ENCODE measurements around the gene TRANK1. TPM values are rescaled to one million over a fixed set of nuclear protein-coding genes. Genes with fewer than 3 reads are reported as not detected.

Gene TRANK1
- 100 to 1,000 TPM in 2 of 5 experiments, 10 to 100 TPM in 3; 64.3 to 113 (median 82.6) TPM for total RNA-seq
- 10 to 100 TPM; 29.6 to 45.2 TPM for polyA plus RNA-seq
- total RNA-seq: 227 reads per million, percentile 94 among the genes with 10 or more reads in this experiment

DNA sequence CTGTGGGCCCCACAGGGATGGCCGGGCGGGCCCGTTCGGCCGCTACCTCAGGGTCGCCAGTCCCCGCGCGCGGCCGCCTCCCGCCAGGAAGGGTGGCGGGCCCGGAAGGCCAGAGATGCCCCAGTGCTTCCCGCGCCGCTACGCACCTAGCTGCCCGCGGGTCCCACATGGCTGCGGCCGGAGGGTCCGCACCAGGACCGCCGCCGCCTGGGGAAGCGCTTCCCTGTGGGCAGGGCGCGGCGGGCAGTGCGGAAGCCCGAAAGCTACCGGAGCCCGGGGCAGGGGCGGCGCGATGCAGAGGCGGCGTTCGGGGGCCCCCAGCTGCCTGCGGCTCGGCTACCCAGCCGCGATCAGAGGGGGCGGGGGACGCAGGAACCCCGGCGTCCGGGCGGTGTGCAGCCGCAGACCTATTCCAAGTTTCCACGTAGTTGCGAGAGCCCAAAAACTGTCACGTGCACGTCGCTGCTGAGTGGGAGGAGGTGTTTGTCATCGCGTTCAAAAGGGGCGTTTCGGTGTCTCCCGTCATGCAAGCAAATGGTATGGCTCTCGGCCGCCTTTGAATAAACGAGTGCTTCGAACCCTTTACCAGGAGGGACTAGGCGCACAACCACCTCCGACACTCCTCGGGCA lies at the start of gene TRANK1:
Gene TRANK1, minus strand, starts transcription at position 414 of the 630 bp plus-strand sequence. Its CDS starts 245 bp downstream, at position 169.
- POLR2A ChIA-PET: interaction anchor here (0.6 to 4.2 kb wide), 14 partner anchors 9 to 89 kb away, joined by 3 to 39 read pairs (median 5); partner anchors contain the start of genes EPM2AIP1 and MLH1
- H3K36me3 ChIP-seq (ENCODE audit: control insufficient read depth in 2 of 3, insufficient read depth in 3 of 3, low read length in 3 of 3): peaks cover 0 to 6% (median 0%) of the 10 kb centered on the region in 3 experiments
- Mint-ChIP-seq H3K9me3 (peaks cover 0 to 32% (median 20%) of the 10 kb centered on the region in 11 donors), H3K4me3 (peak within 1 kb of the TSS; percentile 80 to 91 (median 89)), H3K36me3 (peaks cover 0 to 22% (median 4%) of the 10 kb centered on the region in 5 donors), H3K27me3 (peaks cover 0 to 35% (median 0%) of the 10 kb centered on the region in 5 donors), H3K4me1 (peaks cover 0 to 33% (median 26%) of the 10 kb centered on the region in 7 donors), H3K27ac (peak within 1 kb of the TSS; percentile 67 to 93 (median 87))
- H3K9me3 ChIP-seq (ENCODE audit: control insufficient read depth in 2 of 3, low read length in 3 of 3): peaks cover 0 to 8% (median 0%) of the 10 kb centered on the region in 3 experiments
- intact Hi-C loops (cut with micrococcal nuclease): loop anchor here (1.0 to 2.0 kb wide), 6 partner anchors 14 to 68 kb away; partner anchors contain the start of genes EPM2AIP1 (in 2 of the 2) and MLH1 (in 2 of the 2)
- no peaks in the 10 kb centered on the region for H3K27me3 ChIP-seq (ENCODE audit: control insufficient read depth in 2 of 2, insufficient read depth in 2 of 2, low read length in 2 of 2)
- H3K4me3 ChIP-seq (ENCODE audit: low read length): peak within 1 kb of the TSS; percentile 70
- CTCF ChIA-PET: interaction anchor here (0.8 to 2.1 kb wide), 4 partner anchors 9 to 69 kb away, joined by 3 to 10 read pairs (median 4); no protein-coding TSS in a partner anchor
- ATAC-seq: peak; percentile 92
- peak within 1 kb of the TSS; percentile 74 for H3K27ac ChIP-seq (ENCODE audit: low read depth, low read length)
- peak; percentile 55 to 86 (median 78) for DNase-seq
- peaks cover 5 to 6% of the 10 kb centered on the region in 2 donors for H3K4me1 ChIP-seq (ENCODE audit: control insufficient read depth in 2 of 2, insufficient read depth in 2 of 2, low read length in 2 of 2)

DNA sequence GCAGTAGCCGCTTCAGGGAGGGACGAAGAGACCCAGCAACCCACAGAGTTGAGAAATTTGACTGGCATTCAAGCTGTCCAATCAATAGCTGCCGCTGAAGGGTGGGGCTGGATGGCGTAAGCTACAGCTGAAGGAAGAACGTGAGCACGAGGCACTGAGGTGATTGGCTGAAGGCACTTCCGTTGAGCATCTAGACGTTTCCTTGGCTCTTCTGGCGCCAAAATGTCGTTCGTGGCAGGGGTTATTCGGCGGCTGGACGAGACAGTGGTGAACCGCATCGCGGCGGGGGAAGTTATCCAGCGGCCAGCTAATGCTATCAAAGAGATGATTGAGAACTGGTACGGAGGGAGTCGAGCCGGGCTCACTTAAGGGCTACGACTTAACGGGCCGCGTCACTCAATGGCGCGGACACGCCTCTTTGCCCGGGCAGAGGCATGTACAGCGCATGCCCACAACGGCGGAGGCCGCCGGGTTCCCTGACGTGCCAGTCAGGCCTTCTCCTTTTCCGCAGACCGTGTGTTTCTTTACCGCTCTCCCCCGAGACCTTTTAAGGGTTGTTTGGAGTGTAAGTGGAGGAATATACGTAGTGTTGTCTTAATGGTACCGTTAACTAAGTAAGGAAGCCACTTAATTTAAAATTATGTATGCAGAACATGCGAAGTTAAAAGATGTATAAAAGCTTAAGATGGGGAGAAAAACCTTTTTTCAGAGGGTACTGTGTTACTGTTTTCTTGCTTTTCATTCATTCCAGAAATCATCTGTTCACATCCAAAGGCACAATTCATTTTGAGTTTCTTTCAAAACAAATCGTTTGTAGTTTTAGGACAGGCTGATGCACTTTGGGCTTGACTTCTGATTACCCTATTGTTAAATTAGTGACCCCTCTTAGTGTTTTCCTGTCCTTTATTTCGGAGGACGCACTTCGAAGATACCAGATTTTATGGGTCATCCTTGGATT lies 48.8 kb upstream of the TRANK1 start, which contains the start of gene MLH1:
Gene MLH1, plus strand, starts transcription at position 193 of the 958 bp plus-strand sequence. Its CDS starts 30 bp downstream, at position 223.
- ChIA-PET POLR2A (interaction anchor here (0.6 to 3.6 kb wide), 27 partner anchors 9 to 1143 kb away, joined by 3 to 33 read pairs (median 4); partner anchors contain the start of genes ACAA1, DLEC1 and TRANK1), CTCF (interaction anchor here (0.6 to 1.2 kb wide), 2 partner anchors 35 to 110 kb away, joined by 3 to 4 read pairs; no protein-coding TSS in a partner anchor)
- ATAC-seq (peak; percentile 90), DNase-seq (peak; percentile 91 to 100 (median 99))
- Histone ChIP-seq H3K9me3 (ENCODE audit: control insufficient read depth in 2 of 3, low read length in 3 of 3) (no peaks in the 10 kb centered on the region), H3K27ac (ENCODE audit: low read depth, low read length) (peak within 1 kb of the TSS; percentile 83), H3K4me3 (ENCODE audit: low read length) (peak within 1 kb of the TSS; percentile 80), H3K36me3 (ENCODE audit: control insufficient read depth in 2 of 3, insufficient read depth in 3 of 3, low read length in 3 of 3) (peaks cover 0 to 17% (median 4%) of the 10 kb centered on the region in 3 experiments), H3K27me3 (ENCODE audit: control insufficient read depth in 2 of 2, insufficient read depth in 2 of 2, low read length in 2 of 2) (no peaks in the 10 kb centered on the region), H3K4me1 (ENCODE audit: control insufficient read depth in 2 of 2, insufficient read depth in 2 of 2, low read length in 2 of 2) (peaks cover 36 to 40% of the 10 kb centered on the region in 2 donors)
- Mint-ChIP-seq H3K27me3 (no peaks in the 10 kb centered on the region), H3K27ac (no peak within 1 kb of the TSS), H3K36me3 (peaks cover 12 to 46% (median 34%) of the 10 kb centered on the region in 5 donors), H3K4me3 (peak within 1 kb of the TSS in 1 of 10 donors; percentile 26), H3K4me1 (peaks cover 23 to 43% (median 38%) of the 10 kb centered on the region in 7 donors), H3K9me3 (peaks cover 0 to 8% (median 1%) of the 10 kb centered on the region in 11 donors)
- intact Hi-C loops (cut with micrococcal nuclease): loop anchor here (1.0 to 2.0 kb wide), 10 partner anchors 23 to 1503 kb away; partner anchors contain the start of genes TRANK1 (in 2 of the 2), ACAA1 (in 1 of the 2), DLEC1 (in 1 of the 2) and EXOG (in 1 of the 2)

DNA sequence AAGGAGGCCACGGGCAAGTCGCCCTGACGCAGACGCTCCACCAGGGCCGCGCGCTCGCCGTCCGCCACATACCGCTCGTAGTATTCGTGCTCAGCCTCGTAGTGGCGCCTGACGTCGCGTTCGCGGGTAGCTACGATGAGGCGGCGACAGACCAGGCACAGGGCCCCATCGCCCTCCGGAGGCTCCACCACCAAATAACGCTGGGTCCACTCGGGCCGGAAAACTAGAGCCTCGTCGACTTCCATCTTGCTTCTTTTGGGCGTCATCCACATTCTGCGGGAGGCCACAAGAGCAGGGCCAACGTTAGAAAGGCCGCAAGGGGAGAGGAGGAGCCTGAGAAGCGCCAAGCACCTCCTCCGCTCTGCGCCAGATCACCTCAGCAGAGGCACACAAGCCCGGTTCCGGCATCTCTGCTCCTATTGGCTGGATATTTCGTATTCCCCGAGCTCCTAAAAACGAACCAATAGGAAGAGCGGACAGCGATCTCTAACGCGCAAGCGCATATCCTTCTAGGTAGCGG lies 48.0 kb upstream of the TRANK1 start, which contains the start of gene EPM2AIP1:
Gene EPM2AIP1, minus strand, starts transcription at position 326 of the 520 bp plus-strand sequence. Its CDS starts 54 bp downstream, at position 272.
- H3K36me3 Mint-ChIP-seq: peaks cover 12 to 45% (median 35%) of the 10 kb centered on the region in 5 donors
- Histone ChIP-seq H3K27ac (ENCODE audit: low read depth, low read length) (peak within 1 kb of the TSS; percentile 83), H3K27me3 (ENCODE audit: control insufficient read depth in 2 of 2, insufficient read depth in 2 of 2, low read length in 2 of 2) (no peaks in the 10 kb centered on the region), H3K36me3 (ENCODE audit: control insufficient read depth in 2 of 3, insufficient read depth in 3 of 3, low read length in 3 of 3) (peaks cover 0 to 13% (median 4%) of the 10 kb centered on the region in 3 experiments), H3K4me1 (ENCODE audit: control insufficient read depth in 2 of 2, insufficient read depth in 2 of 2, low read length in 2 of 2) (peaks cover 44 to 48% of the 10 kb centered on the region in 2 donors), H3K4me3 (ENCODE audit: low read length) (peak within 1 kb of the TSS; percentile 80), H3K9me3 (ENCODE audit: control insufficient read depth in 2 of 3, low read length in 3 of 3) (no peaks in the 10 kb centered on the region)
- peaks cover 31 to 47% (median 42%) of the 10 kb centered on the region in 7 donors for H3K4me1 Mint-ChIP-seq
- no peak within 1 kb of the TSS for H3K4me3 Mint-ChIP-seq
- intact Hi-C loops (cut with micrococcal nuclease): loop anchor here (1.0 to 2.0 kb wide), 10 partner anchors 22 to 1503 kb away; partner anchors contain the start of genes TRANK1 (in 2 of the 2), ACAA1 (in 1 of the 2), DLEC1 (in 1 of the 2) and EXOG (in 1 of the 2)
- no peaks in the 10 kb centered on the region for H3K27me3 Mint-ChIP-seq
- ATAC-seq (peak; percentile 89), DNase-seq (peak in 1 of 9 donors; percentile 76)
- POLR2A ChIA-PET: interaction anchor here (0.6 to 3.6 kb wide), 34 partner anchors 10 to 1144 kb away, joined by 3 to 33 read pairs (median 4); partner anchors contain the start of genes ACAA1, DLEC1 and TRANK1
- CTCF ChIA-PET: interaction anchor here (0.6 to 1.2 kb wide), 2 partner anchors 34 to 109 kb away, joined by 3 to 4 read pairs; no protein-coding TSS in a partner anchor
- H3K9me3 Mint-ChIP-seq: peaks cover 0 to 8% (median 3%) of the 10 kb centered on the region in 11 donors
- H3K27ac Mint-ChIP-seq: no peak within 1 kb of the TSS

DNA sequence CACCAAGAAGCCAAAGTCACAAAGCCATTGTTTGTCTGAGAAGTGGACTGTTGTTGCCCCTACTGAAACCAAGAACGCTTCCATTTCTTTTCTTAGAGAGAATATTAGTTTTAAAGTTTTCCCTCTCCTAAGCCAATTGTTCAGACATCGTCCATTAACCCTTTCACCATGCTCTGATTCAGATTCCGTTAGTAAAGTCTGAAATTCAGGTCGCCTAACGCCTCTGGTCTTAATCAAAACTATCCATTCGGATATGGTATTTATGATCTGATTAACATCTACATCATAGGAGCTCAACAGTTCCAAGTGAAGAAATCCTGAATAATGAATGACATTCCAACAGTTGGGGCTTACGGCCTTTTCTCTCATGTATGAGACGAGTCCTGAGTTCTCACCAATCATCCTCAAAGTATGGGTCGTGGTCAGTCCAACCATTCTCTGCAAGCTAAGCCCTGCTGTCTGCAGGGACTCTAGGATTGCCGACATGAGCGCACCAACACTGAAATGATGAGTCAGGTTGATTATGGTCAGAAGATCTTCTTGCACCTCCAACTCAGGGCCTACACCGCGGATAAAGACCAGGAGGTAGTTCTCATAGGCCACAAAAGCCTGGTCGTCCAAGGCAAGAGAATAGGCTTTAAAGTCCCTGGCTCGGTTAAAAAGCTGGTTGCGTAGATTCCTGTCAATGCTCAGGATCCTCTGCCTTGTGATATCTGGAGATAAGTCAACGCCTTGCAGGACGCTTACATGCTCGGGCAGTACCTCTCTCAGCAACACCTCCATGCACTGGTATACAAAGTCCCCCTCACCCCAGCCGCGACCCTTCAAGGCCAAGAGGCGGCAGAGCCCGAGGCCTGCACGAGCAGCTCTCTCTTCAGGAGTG lies 47.3 kb upstream of the TRANK1 start:
- H3K27ac ChIP-seq (ENCODE audit: low read depth, low read length): peak overlapping the region; percentile 83
- Mint-ChIP-seq H3K9me3 (peaks cover 0 to 8% (median 3%) of the 10 kb centered on the region in 11 donors), H3K27me3 (no peaks in the 10 kb centered on the region), H3K36me3 (peaks cover 12 to 39% (median 30%) of the 10 kb centered on the region in 5 donors), H3K27ac (peak overlapping the region in 1 of 9 donors; percentile 29), H3K4me1 (peaks cover 35 to 49% (median 42%) of the 10 kb centered on the region in 7 donors), H3K4me3 (no peak overlapping the region)
- H3K9me3 ChIP-seq (ENCODE audit: control insufficient read depth in 2 of 3, low read length in 3 of 3): no peaks in the 10 kb centered on the region
- DNase-seq (peak in 1 of 9 donors; percentile 2), ATAC-seq (no peak)
- peak overlapping the region; percentile 72 for H3K4me3 ChIP-seq (ENCODE audit: low read length)
- peaks cover 0 to 9% (median 4%) of the 10 kb centered on the region in 3 experiments for H3K36me3 ChIP-seq (ENCODE audit: control insufficient read depth in 2 of 3, insufficient read depth in 3 of 3, low read length in 3 of 3)
- ChIA-PET POLR2A (interaction anchor here (0.6 to 3.6 kb wide), 29 partner anchors 11 to 1145 kb away, joined by 3 to 33 read pairs (median 4); partner anchors contain the start of genes ACAA1, DLEC1 and TRANK1), CTCF (interaction anchor here (0.6 to 1.2 kb wide), 2 partner anchors 34 to 109 kb away, joined by 3 to 4 read pairs; no protein-coding TSS in a partner anchor)
- intact Hi-C loops (cut with micrococcal nuclease): loop anchor here in 1 of 2 donors (2.0 kb wide), 4 partner anchors 21 to 1173 kb away; partner anchors contain the start of genes ACAA1, DLEC1 and OXSR1
- no peaks in the 10 kb centered on the region for H3K27me3 ChIP-seq (ENCODE audit: control insufficient read depth in 2 of 2, insufficient read depth in 2 of 2, low read length in 2 of 2)
- peaks cover 45 to 50% of the 10 kb centered on the region in 2 donors for H3K4me1 ChIP-seq (ENCODE audit: control insufficient read depth in 2 of 2, insufficient read depth in 2 of 2, low read length in 2 of 2)

All from naive thymus-derived CD4-positive, alpha-beta T cell (primary cell).